GM19099 (cell line): ENCODE results near the gene PKP4.

Source experiments
- POLR2A ChIP-seq: IDR thresholded peaks from 3 replicates; pipeline ENCODE4 v1.6.1; 2011; ENCODE audit warnings: low read depth; ENCODE audit not compliant: insufficient read length; ENCODE audit errors: extremely low read depth

Gene PKP4

DNA sequence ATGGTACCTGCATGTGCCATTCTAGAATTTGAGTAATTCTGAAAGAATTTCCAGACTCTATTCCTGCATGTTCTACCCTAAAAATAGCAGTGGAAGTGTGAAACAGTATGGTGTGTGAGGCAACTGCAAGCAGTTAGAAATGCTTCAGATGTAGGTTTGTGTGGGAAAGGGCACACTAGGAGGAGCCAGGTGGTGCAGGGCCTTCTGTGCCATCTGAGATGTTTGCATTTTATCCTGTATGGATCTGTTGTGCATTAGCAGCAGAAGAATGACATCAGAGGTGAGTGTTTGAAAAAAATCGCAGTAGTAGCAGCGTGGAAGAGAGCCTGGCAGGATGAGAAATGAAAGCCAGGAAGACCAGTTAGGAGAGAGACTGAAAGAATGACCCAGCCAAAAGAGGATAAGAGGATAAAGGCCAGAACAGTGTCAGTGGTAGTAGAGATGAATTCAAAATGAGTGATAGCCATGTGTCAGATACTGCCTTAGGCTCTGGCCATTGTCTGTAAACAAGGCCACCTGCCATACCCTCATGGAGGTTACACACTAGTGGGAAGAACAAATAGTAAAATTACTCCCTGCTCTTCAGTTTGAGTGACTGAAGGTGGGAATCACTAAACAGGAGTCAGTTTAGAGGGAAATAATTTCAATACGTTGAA, 142.2 kb downstream of the PKP4 start:
- no peak for TF ChIP-seq POLR2A

GRCh38 chr2:158599609-158600008, 142.9 kb downstream of the PKP4 start:
- TF ChIP-seq POLR2A, result no peak

DNA sequence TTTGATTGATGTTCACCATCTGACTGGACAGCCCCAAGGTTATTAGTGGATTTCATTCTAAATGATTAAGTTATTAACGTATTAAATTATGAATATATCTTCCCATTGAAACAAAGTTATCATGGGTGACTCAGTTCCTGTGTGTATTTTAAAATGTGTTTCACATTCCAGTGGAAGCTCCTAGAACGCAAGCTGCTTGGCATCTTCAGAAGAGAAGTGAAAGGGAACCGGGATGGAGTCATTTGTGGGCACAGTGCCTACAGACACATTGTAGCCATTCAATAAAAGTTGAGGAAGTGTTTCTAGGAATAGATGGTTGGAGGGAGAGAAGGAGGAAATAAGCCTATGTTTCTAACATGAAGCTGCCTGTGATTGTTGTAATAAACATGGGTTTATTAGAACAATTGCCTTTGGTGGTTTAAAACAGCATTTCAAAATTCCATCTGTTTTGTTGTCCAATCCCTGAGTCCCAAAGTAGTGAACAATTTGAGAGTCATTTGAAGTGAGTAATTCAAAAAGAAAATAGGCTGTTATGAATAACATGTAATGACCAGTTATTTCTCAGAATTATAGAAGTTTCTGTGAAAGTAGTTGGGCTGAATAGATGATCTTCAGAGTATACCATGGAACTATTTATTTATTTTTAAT, 143.5 kb downstream of the PKP4 start:
- no peak for TF ChIP-seq POLR2A

DNA sequence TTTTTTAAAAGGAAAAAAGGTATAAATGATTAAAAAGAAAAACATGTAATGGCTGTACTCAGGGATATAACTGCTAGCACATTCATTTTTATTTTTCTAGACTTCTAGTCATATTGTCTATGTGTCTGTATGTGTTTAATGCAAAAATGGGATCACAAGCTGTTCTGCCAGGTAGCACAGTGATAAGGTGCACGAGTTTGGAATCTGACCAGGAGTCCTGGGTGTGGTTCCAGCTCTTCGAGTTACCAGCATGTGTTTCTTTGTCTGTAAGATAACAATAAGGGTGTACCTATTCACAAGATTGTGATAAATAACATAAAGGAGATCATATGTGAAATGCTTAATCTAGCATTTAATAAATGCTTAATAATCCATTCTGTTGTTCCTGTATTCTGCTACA, 145.3 kb downstream of the PKP4 start:
- no peak for TF ChIP-seq POLR2A

- no peak for TF ChIP-seq POLR2A
Measured at GRCh38 chr2:158603205-158603604, 146.5 kb downstream of the PKP4 start.

GRCh38 chr2:158603986-158604385, 147.2 kb downstream of the PKP4 start:
- TF ChIP-seq POLR2A, result no peak

DNA sequence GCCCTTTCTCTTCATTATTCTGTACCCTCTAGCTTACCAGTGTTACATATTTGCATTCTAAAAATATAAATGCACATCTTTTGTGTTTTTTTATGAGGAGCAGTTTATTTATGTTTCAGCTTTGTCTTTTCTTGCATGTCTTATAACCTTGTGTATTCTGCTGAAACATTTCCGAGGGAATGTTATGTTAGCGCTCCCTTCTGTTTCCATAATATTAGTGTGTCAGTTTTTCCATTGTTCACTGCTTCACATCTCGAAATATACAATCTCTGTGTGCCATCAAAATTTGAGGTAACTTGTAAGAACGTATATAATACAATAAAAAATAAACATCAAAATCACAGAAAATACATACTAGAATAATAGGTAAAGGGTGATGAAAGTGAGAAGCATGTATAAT, 153.3 kb downstream of the PKP4 start:
- TF ChIP-seq POLR2A, result no peak

DNA sequence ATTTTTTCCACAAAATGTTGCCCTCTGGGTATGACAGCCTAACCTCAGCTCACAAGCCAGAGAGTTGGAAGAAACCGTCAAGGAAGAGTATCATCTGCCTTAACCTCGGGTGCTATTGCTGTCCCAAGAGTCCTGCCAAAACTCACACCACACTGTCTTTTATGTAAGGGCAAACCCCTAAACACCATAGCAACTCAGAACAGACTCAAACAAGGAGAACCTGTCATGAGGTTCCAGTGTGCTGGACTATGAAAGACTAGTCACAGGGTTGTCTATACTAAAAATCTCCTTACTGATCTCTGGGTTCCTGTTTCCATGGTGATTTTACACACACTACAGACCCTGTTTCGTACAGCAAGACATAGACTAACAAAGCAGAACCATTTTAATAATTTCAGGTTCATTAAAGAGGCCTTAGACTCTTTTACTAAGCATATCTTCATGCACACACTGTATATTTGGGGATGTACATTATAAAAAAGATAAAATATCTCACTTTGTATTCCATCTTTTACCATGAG, 159.8 kb downstream of the PKP4 start:
- no peak for TF ChIP-seq POLR2A

DNA sequence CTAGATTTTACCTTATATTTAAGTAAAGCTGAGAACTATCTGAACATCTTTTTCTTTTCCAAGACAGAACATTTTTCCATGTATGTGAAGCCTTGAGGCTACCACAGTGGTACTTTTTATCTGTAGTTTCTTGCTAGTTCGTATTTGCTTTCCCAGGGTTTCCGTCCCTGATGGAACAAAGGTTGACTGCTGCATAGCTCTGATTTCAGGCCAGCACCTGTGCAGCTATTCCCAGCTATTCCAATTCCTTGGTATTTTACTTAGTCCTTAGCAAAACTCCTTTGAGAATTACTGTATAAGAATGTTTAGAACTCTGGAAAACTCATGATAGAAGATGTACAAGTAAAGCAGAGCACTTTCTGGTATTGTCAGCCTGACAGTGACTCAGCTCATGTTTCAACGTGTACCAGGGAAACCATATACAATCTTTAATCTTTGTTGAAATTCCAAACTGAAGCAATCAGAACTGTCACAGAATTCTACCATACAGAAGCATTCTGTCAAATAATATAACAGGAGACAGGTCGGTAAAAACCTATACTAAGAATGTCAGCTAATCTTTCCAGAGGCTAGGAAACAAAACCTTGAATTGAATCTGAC, 162.2 kb downstream of the PKP4 start:
- TF ChIP-seq POLR2A, result no peak

DNA sequence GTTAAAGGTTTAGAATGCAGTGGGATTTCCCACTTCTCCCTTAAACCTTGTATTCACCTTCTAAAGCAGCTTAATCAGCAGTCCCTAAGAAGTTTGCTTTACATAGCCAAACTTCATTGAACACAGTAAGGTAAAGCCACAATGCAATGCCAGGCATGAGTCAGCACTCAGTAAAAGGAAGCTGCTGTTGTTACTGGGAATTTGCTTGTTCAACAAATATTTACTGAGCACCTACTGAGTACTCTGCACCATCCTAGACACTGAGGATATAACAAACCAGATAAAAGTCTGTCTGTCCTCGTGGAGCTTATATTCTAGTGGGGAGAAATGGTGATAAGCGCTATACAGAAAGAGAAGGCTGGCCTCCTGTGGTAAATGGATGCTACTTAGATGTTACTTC, 162.7 kb downstream of the PKP4 start:
- TF ChIP-seq POLR2A, result no peak

DNA sequence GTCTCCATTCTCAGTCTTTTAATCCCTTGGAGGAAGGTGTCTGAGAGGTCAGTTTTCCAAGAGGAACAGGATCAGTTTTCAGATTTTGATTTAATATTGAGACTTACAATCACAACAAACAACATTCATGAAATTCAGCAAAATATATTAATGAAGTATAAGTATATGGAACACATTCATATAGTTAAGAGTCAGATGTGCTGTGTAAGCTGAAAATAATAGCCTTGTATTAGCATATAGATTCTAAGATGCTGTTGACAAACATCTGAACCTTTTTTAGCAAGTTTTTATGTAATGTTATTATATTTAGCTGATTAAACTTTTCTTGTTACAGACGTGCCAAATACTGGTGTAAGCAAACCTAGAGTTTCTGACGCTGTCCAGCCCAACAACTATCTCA, 163.9 kb downstream of the PKP4 start:
- TF ChIP-seq POLR2A, result no peak

DNA sequence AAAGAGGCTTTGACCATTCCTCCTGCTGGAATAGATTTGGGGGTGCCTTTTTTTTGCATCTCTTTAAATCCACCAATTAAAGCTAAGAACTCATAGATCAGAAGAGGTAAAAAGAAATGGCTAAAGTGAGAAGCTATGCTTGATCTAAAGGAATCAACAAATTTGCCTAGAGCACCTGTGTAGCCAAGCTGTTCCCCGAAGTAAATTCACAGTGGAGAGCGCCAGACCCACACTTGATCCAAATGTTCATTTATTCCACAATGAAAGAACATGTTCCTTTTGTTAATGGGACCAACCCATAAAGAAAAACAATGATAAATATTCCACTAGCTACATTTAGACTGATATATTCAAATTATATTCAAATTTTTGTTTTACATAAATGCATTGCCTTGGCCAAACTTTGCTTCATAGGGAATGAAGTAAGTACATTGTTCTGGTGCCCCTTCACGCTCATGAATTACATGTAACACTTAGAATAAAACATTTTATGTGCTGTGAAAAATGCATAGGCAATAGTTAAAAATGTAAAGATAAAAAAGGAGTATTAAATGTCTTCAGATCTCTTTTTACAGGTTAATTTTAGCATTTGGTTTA, 167.4 kb downstream of the PKP4 start:
- TF ChIP-seq POLR2A, result no peak

- no peak for TF ChIP-seq POLR2A
Measured at GRCh38 chr2:158624961-158625360, 168.2 kb downstream of the PKP4 start.

- TF ChIP-seq POLR2A, result no peak
Measured at GRCh38 chr2:158629116-158629515, 172.4 kb downstream of the PKP4 start.

GRCh38 chr2:158633261-158633660, 176.5 kb downstream of the PKP4 start:
- TF ChIP-seq POLR2A, result no peak

DNA sequence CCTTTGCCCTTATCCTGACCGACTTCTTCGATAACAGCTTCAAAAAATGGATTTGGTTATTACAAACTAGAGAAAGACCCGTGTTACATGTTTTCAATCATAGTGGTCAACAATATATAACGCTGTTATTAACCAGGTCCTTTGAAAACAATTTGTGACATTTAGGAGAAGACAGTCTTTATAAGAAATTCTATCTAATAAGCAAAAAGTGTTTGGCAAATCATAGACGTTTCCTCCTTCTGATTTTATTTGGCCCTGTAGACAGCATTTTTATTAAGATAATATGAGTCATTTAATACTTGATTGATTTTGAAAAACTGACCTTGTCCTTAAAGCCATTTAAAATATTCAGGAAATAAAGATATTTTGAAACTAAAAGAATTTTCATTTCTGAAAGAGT, 177.9 kb downstream of the PKP4 start:
- TF ChIP-seq POLR2A, result no peak
